ENCODE results near the gene TMEM132A. TPM values are rescaled to one million over a fixed set of nuclear protein-coding genes. Genes with fewer than 3 reads are reported as not detected.

Gene TMEM132A
- total and polyA plus RNA-seq, 7 donors: 0.49 to 17.4 (median 2.3) TPM

- no peaks in the 10 kb centered on the region for H3K9me3 ChIP-seq
- peak overlapping the region in 2 of 4 donors; percentile 4 to 63 for H3K27ac ChIP-seq
- H3K36me3 ChIP-seq: peaks cover 0 to 27% (median 9%) of the 10 kb centered on the region in 4 donors
- 87 to 91% methylated on average over 1 of the region's 1 CpG for WGBS, 2 donors
- intact Hi-C loops (cut with DNase I): no loop called here
- no peak for TF ChIP-seq EP300 (IDR thresholded peaks at IDR 0.05)
- no peak for TF ChIP-seq POLR2A (IDR thresholded peaks at IDR 0.05)
- no peak for TF ChIP-seq CTCF (IDR thresholded peaks at IDR 0.05)
- TF ChIP-seq POLR2AphosphoS5 (IDR thresholded peaks at IDR 0.05): no peak
- no peaks in the 10 kb centered on the region for H3K27me3 ChIP-seq
- no peak overlapping the region for H3K4me3 ChIP-seq
- no peaks in the 10 kb centered on the region for H3K4me1 ChIP-seq
- DNase-seq: no peak
These were observed 45.2 kb upstream of the TMEM132A start for GRCh38 chr11:60879104-60879503.

GRCh38 chr11:60879971-60880588 lies 44.2 kb upstream of the TMEM132A start:
- 81 to 86% methylated on average over 5 of the region's 5 CpGs for WGBS, 2 donors
- Histone ChIP-seq H3K27ac (peak overlapping the region in 1 of 4 donors; percentile 63), H3K27me3 (no peaks in the 10 kb centered on the region), H3K4me1 (no peaks in the 10 kb centered on the region), H3K36me3 (peaks cover 0 to 27% (median 9%) of the 10 kb centered on the region in 4 donors), H3K9me3 (no peaks in the 10 kb centered on the region), H3K4me3 (no peak overlapping the region)
- no peak for DNase-seq
- intact Hi-C loops (cut with DNase I): no loop called here
- TF ChIP-seq CTCF (IDR thresholded peaks at IDR 0.05): no peak
- TF ChIP-seq POLR2A (IDR thresholded peaks at IDR 0.05): no peak
- no peak for TF ChIP-seq POLR2AphosphoS5 (IDR thresholded peaks at IDR 0.05)
- no peak for TF ChIP-seq EP300 (IDR thresholded peaks at IDR 0.05)

- 76 to 82% methylated on average over 8 of the region's 8 CpGs for WGBS, 2 donors
- no peak for DNase-seq
- no peak overlapping the region for H3K27ac ChIP-seq
These were observed 43.5 kb upstream of the TMEM132A start for GRCh38 chr11:60880643-60881282.

GRCh38 chr11:60887556-60887955 lies 36.7 kb upstream of the TMEM132A start:
- DNase-seq: no peak
- peak in 2 of 4 experiments; percentile 27 to 28 for TF ChIP-seq CTCF (IDR thresholded peaks at IDR 0.05)
- TF ChIP-seq EP300 (IDR thresholded peaks at IDR 0.05): no peak
- TF ChIP-seq POLR2AphosphoS5 (IDR thresholded peaks at IDR 0.05): no peak
- Histone ChIP-seq H3K27ac (no peak overlapping the region), H3K4me3 (no peak overlapping the region), H3K9me3 (no peaks in the 10 kb centered on the region), H3K4me1 (no peaks in the 10 kb centered on the region), H3K36me3 (peaks cover 0 to 28% (median 4%) of the 10 kb centered on the region in 4 donors), H3K27me3 (no peaks in the 10 kb centered on the region)
- intact Hi-C loops (cut with DNase I): no loop called here
- 38 to 61% methylated on average over 5 of the region's 5 CpGs for WGBS, 2 donors

More at GRCh38 chr11:60880643-60881282, 43.5 kb upstream of the TMEM132A start:
- H3K4me3 ChIP-seq: no peak overlapping the region
- intact Hi-C loops (cut with DNase I): no loop called here
- peaks cover 0 to 27% (median 9%) of the 10 kb centered on the region in 4 donors for H3K36me3 ChIP-seq
- H3K9me3 ChIP-seq: no peaks in the 10 kb centered on the region
- H3K4me1 ChIP-seq: no peaks in the 10 kb centered on the region
- TF ChIP-seq POLR2AphosphoS5 (IDR thresholded peaks at IDR 0.05) (no peak), EP300 (IDR thresholded peaks at IDR 0.05) (no peak), POLR2A (IDR thresholded peaks at IDR 0.05) (no peak), CTCF (IDR thresholded peaks at IDR 0.05) (no peak)
- H3K27me3 ChIP-seq: no peaks in the 10 kb centered on the region

Data from sigmoid colon (tissue), 7 donors.